H9 (cell line): ENCODE measurements around the gene TRIP11. TPM values are rescaled to one million over a fixed set of nuclear protein-coding genes. Genes with fewer than 3 reads are reported as not detected.

Source experiments
- DNase-seq: peaks from one replicate; pipeline ENCODE4 v3.0.0-alpha.2; 2017
- H2AFZ ChIP-seq: one replicate; pipeline ENCODE4 v1.6.1; 2013; ENCODE audit warnings: mild to moderate bottlenecking, low read length, control low read depth, moderate library complexity
- H2AK5ac ChIP-seq: 2 replicates; pipeline ENCODE4 v1.6.1; 2013; ENCODE audit warnings: low read length, control low read depth, mixed read lengths; ENCODE audit not compliant: insufficient read length
- H2BK120ac ChIP-seq: one replicate; pipeline ENCODE4 v1.6.1; 2013; ENCODE audit warnings: low read depth, mild to moderate bottlenecking, low read length, control low read depth, inconsistent platforms; ENCODE audit not compliant: poor library complexity, severe bottlenecking
- H2BK12ac ChIP-seq: 2 replicates; pipeline ENCODE4 v1.6.1; 2013; ENCODE audit warnings: low read length, control low read depth, mixed read lengths, low read depth; ENCODE audit not compliant: insufficient read length
- H2BK15ac ChIP-seq: 2 replicates; pipeline ENCODE4 v1.6.1; 2013; ENCODE audit warnings: low read depth, low read length, control low read depth
- H2BK20ac ChIP-seq: one replicate; pipeline ENCODE4 v1.6.1; 2013; ENCODE audit warnings: low read depth, mild to moderate bottlenecking, low read length, control low read depth, inconsistent platforms; ENCODE audit not compliant: poor library complexity, severe bottlenecking
- H2BK5ac ChIP-seq: 2 replicates; pipeline ENCODE4 v1.6.1; 2013; ENCODE audit warnings: low read length, control low read depth, mixed read lengths; ENCODE audit not compliant: insufficient read length
- H3K14ac ChIP-seq: 2 replicates; pipeline ENCODE4 v1.6.1; 2013; ENCODE audit warnings: low read length, control low read depth; ENCODE audit not compliant: insufficient read depth
- H3K18ac ChIP-seq: 2 replicates; pipeline ENCODE4 v1.6.1; 2013; ENCODE audit warnings: low read depth, mild to moderate bottlenecking, mixed read lengths, low read length, control low read depth; ENCODE audit not compliant: insufficient read length
- H3K23ac ChIP-seq: 2 replicates; pipeline ENCODE4 v1.6.1; 2013; ENCODE audit warnings: low read length, control low read depth, mixed read lengths, low read depth; ENCODE audit not compliant: insufficient read length
- H3K23me2 ChIP-seq: 2 replicates; pipeline ENCODE4 v1.6.1; 2013; ENCODE audit warnings: low read depth, mild to moderate bottlenecking, mixed read lengths, low read length, control low read depth; ENCODE audit not compliant: insufficient read length, poor library complexity, severe bottlenecking
- H3K27ac ChIP-seq: 2 replicates; pipeline ENCODE4 v1.5.1; 2013; ENCODE audit warnings: low read length, control low read depth, mixed read lengths, low read depth; ENCODE audit not compliant: insufficient read length
- H3K27me3 ChIP-seq: 2 replicates; pipeline ENCODE4 v1.6.1; 2013; ENCODE audit warnings: low read length, control low read depth, inconsistent platforms; ENCODE audit not compliant: insufficient read depth
- H3K4ac ChIP-seq: 2 replicates; pipeline ENCODE4 v1.6.1; 2013; ENCODE audit warnings: low read depth, mild to moderate bottlenecking, control low read depth, inconsistent platforms, low read length, moderate library complexity
- H3K4me1 ChIP-seq: 2 replicates; pipeline ENCODE4 v1.6.1; 2013; ENCODE audit warnings: low read length, control low read depth, inconsistent platforms; ENCODE audit not compliant: insufficient read depth
- H3K4me2 ChIP-seq: 2 replicates; pipeline ENCODE4 v1.6.1; 2013; ENCODE audit warnings: low read length, control low read depth, mixed read lengths; ENCODE audit not compliant: insufficient read length, insufficient read depth
- H3K56ac ChIP-seq: 2 replicates; pipeline ENCODE4 v1.6.1; 2013; ENCODE audit warnings: low read depth, mild to moderate bottlenecking, mixed read lengths, low read length, control low read depth; ENCODE audit not compliant: insufficient read length
- H3K79me1 ChIP-seq: 2 replicates; pipeline ENCODE4 v1.6.1; 2013; ENCODE audit warnings: low read depth, mild to moderate bottlenecking, moderate library complexity, low read length, control low read depth, inconsistent platforms; ENCODE audit not compliant: insufficient read depth, poor library complexity, severe bottlenecking
- H3K79me2 ChIP-seq: 2 replicates; pipeline ENCODE4 v1.6.1; 2013; ENCODE audit warnings: low read length, control low read depth, inconsistent platforms; ENCODE audit not compliant: insufficient read depth
- H3K9ac ChIP-seq: 2 replicates; pipeline ENCODE4 v1.6.1; 2013; ENCODE audit warnings: low read length, control low read depth, mixed read lengths; ENCODE audit not compliant: insufficient read length; ENCODE audit errors: extremely low read depth
- H3K9me3 ChIP-seq: one replicate; pipeline ENCODE4 v1.6.1; 2013; ENCODE audit warnings: low read depth, low read length, inconsistent platforms; ENCODE audit not compliant: control insufficient read depth
- H3T11ph ChIP-seq: one replicate; pipeline ENCODE4 v1.6.1; 2013; ENCODE audit warnings: mild to moderate bottlenecking, low read length, control low read depth, inconsistent platforms
- H4K20me1 ChIP-seq: one replicate; pipeline ENCODE4 v1.6.1; 2013; ENCODE audit not compliant: control insufficient read depth, insufficient read length, insufficient read depth
- H4K5ac ChIP-seq: 2 replicates; pipeline ENCODE4 v1.6.1; 2013; ENCODE audit warnings: low read depth, mild to moderate bottlenecking, mixed read lengths, low read length, control low read depth; ENCODE audit not compliant: insufficient read length
- H4K8ac ChIP-seq: replicated peaks from 2 replicates; pipeline ENCODE4 v1.6.1; 2013; ENCODE audit warnings: low read length, control low read depth, mixed read lengths, low read depth; ENCODE audit not compliant: insufficient read length
- H4K91ac ChIP-seq: 2 replicates; pipeline ENCODE4 v1.6.1; 2013; ENCODE audit warnings: low read depth, mild to moderate bottlenecking, moderate library complexity, mixed read lengths, low read length, control low read depth; ENCODE audit not compliant: insufficient read length
- H3K27ac Mint-ChIP-seq, 3 experiments: 2 replicates in 2 of 3; 3 replicates in 1 of 3; pipeline ENCODE4 v1.8.0; 2020 to 2021; ENCODE audit warnings: mixed read lengths in 3 of 3, mild to moderate bottlenecking in 1 of 3, moderate library complexity in 1 of 3
- H3K27me3 Mint-ChIP-seq: 2 replicates; pipeline ENCODE4 v1.8.0; 2021; ENCODE audit warnings: low read depth, mild to moderate bottlenecking, moderate library complexity, mixed read lengths
- H3K36me3 Mint-ChIP-seq, 3 experiments: 2 replicates in 2 of 3; 3 replicates in 1 of 3; pipeline ENCODE4 v1.8.0; 2020 to 2021; ENCODE audit warnings: low read depth in 3 of 3, mixed read lengths in 3 of 3; ENCODE audit not compliant: insufficient read depth in 1 of 3
- H3K4me1 Mint-ChIP-seq, 2 experiments: 2 replicates each; pipeline ENCODE4 v1.8.0; 2020; ENCODE audit warnings: mixed read lengths in 2 of 2
- H3K4me3 Mint-ChIP-seq, 2 experiments: 2 replicates in 1 of 2; 3 replicates in 1 of 2; pipeline ENCODE4 v1.8.0; 2020 to 2021; ENCODE audit warnings: mild to moderate bottlenecking in 2 of 2, mixed read lengths in 2 of 2, moderate library complexity in 1 of 2
- H3K9me3 Mint-ChIP-seq, 2 experiments: 2 replicates in 1 of 2; 3 replicates in 1 of 2; pipeline ENCODE4 v1.8.0; 2020; ENCODE audit warnings: mild to moderate bottlenecking in 2 of 2, mixed read lengths in 2 of 2, moderate library complexity in 1 of 2
- WGBS: extraction: QIAGEN DNeasy Blood & Tissue Kit; methylation state at CpG from one replicate; pipeline ENCODE4 v1.1.7; 2013; ENCODE audit warnings: missing lambda C conversion rate, low lambda C conversion rate, mixed read lengths; ENCODE audit not compliant: insufficient read length; ENCODE audit errors: extremely low coverage; 5-methylcytosine and 5-hydroxymethylcytosine counted together
- total RNA-seq: library from RNA; stranded (reverse); gene quantifications from 2 replicates; pipeline ENCODE4 v1.2.1, GENCODE V29; 2021
- TF ChIP-seq, protein P1 (sequence below): fragments of 200-600 bp; sonication (generic); conservative IDR thresholded peaks from 3 replicates; pipeline ENCODE4 v1.8.0; 2021; ENCODE audit warnings: antibody characterized with exemption, mild to moderate bottlenecking

The TRIP11 gene
- total RNA-seq, 1 experiment from 2014 or later = 33.5 TPM

DNA sequence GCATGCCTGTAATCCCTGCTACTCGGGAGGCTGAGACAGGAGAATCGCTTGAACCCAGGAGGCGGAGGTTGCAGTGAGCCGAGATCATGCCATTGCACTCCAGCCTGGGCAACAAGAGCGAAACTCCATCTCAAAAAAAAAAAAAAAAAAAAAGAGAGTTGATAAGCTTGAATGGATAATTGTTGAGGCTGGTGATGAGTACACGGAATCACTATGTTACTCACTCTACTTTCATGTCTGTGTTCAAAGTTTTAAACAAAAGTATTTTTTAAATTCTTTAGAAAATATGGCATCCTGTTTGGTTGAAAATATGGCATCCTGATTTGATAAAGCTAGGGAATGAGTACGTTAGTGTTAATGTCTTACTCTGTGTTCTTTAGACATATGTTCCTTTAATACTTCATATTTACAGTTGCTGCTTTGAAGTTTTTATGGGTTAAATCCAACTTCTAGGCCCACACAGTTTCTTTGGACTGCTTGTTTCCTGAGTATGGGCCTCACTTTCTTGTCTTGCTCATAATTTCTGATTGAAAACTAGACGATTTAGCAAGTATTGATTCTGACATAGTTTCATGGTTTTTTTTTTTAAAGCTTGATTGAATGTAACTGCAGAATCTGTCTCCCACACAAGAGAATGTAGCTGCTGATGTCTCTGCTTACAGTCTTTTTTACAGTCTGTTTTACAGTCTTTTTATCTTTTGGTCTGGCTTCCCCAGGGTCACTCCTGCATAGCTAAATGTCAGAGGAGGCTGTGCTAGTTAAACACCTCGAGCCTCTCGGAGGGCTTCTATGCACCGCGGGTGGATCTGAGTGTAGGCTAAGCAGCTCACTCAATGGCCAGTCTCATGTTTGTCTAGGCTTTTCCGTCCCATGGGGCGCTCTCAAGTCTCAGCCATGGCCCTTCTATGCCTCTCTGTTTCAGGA lies 78.3 kb downstream of the TRIP11 start:
- WGBS = no CpG with 5 or more reads among the region's 14 CpGs
- no peak overlapping the region for H3K27ac Mint-ChIP-seq
- no peak overlapping the region for H3K9ac ChIP-seq

More for the DNA sequence above, 78.3 kb downstream of the TRIP11 start:
- no peak overlapping the region for H2BK5ac ChIP-seq
- DNase-seq = no peak
- H3K27me3 ChIP-seq = no peaks in the 10 kb centered on the region
- H3K4ac ChIP-seq = no peak overlapping the region
- H3K23ac ChIP-seq = no peak overlapping the region
- H3K36me3 Mint-ChIP-seq = no peaks in the 10 kb centered on the region
- no peak overlapping the region for H2AFZ ChIP-seq
- no peak overlapping the region for H3K4me3 Mint-ChIP-seq
- H3K14ac ChIP-seq = no peak overlapping the region
- H3K4me1 ChIP-seq = no peaks in the 10 kb centered on the region
- H4K5ac ChIP-seq = no peak overlapping the region
- H2AK5ac ChIP-seq = no peak overlapping the region
- no peak overlapping the region for H4K91ac ChIP-seq
- no peak overlapping the region for H4K8ac ChIP-seq
- no peak overlapping the region for H2BK15ac ChIP-seq
- no peaks in the 10 kb centered on the region for H3K9me3 Mint-ChIP-seq
- H4K20me1 ChIP-seq = no peaks in the 10 kb centered on the region
- H3K9me3 ChIP-seq = no peaks in the 10 kb centered on the region
- H3K4me1 Mint-ChIP-seq = peaks cover 0 to 4% of the 10 kb centered on the region in 2 experiments; a peak in 1 of 4 replicates
- TF ChIP-seq, protein P1, sequence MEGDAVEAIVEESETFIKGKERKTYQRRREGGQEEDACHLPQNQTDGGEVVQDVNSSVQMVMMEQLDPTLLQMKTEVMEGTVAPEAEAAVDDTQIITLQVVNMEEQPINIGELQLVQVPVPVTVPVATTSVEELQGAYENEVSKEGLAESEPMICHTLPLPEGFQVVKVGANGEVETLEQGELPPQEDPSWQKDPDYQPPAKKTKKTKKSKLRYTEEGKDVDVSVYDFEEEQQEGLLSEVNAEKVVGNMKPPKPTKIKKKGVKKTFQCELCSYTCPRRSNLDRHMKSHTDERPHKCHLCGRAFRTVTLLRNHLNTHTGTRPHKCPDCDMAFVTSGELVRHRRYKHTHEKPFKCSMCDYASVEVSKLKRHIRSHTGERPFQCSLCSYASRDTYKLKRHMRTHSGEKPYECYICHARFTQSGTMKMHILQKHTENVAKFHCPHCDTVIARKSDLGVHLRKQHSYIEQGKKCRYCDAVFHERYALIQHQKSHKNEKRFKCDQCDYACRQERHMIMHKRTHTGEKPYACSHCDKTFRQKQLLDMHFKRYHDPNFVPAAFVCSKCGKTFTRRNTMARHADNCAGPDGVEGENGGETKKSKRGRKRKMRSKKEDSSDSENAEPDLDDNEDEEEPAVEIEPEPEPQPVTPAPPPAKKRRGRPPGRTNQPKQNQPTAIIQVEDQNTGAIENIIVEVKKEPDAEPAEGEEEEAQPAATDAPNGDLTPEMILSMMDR = no peak
- no peak overlapping the region for H3K18ac ChIP-seq
- no peaks in the 10 kb centered on the region for H3K79me1 ChIP-seq
- no peak overlapping the region for H2BK12ac ChIP-seq
- no peak overlapping the region for H3K4me2 ChIP-seq
- no peak overlapping the region for H3K27ac ChIP-seq
- no peak overlapping the region for H2BK120ac ChIP-seq
- no peaks in the 10 kb centered on the region for H3K79me2 ChIP-seq
- no peaks in the 10 kb centered on the region for H3K23me2 ChIP-seq
- no peak overlapping the region for H3T11ph ChIP-seq
- no peak overlapping the region for H3K56ac ChIP-seq
- H3K27me3 Mint-ChIP-seq = peaks cover under 1% of the 10 kb centered on the region; the same call in 1 of the 2 replicates
- no peak overlapping the region for H2BK20ac ChIP-seq
